Activated CD8-positive, alpha-beta T cell treated with anti-CD3 and anti-CD28 coated beads for 36 hours (primary cell): ENCODE measurements around the gene ARF1. TPM values are rescaled to one million over a fixed set of nuclear protein-coding genes. Genes with fewer than 3 reads are reported as not detected.

Experiments used
- ATAC-seq: fragments of 200-7000 bp; cut with Tn5 transposase; one replicate; pipeline ENCODE4 v1.10.0; 2021; ENCODE audit warnings: mild to moderate bottlenecking, moderate library complexity
- CTCF ChIA-PET: fragments of 350-600 bp; sonication (Branson Sonifier 250); formaldehyde crosslinking; loops from one replicate; lab custom pipeline; 2021; ENCODE audit warnings: antibody characterized with exemption; lab: Charles Lee
- POLR2A ChIA-PET: fragments of 350-600 bp; sonication (Branson Sonifier 250); formaldehyde crosslinking; loops from one replicate; lab custom pipeline; 2021; ENCODE audit warnings: antibody characterized with exemption; lab: Charles Lee
- DNase-seq: peaks from one replicate; pipeline ENCODE4 v3.0.0-alpha.2; 2020
- H3K27ac Mint-ChIP-seq: one replicate; pipeline ENCODE4 v1.8.0; 2021; ENCODE audit warnings: mild to moderate bottlenecking, mixed read lengths
- H3K27me3 Mint-ChIP-seq: one replicate; pipeline ENCODE4 v1.8.0; 2021; ENCODE audit warnings: mixed read lengths
- H3K36me3 Mint-ChIP-seq: one replicate; pipeline ENCODE4 v1.8.0; 2021; ENCODE audit warnings: low read depth, mixed read lengths
- H3K4me1 Mint-ChIP-seq: one replicate; pipeline ENCODE4 v1.8.0; 2021; ENCODE audit warnings: low read depth, mixed read lengths
- H3K4me3 Mint-ChIP-seq: one replicate; pipeline ENCODE4 v1.8.0; 2021; ENCODE audit warnings: mild to moderate bottlenecking, moderate library complexity, mixed read lengths
- H3K9me3 Mint-ChIP-seq: one replicate; pipeline ENCODE4 v1.8.0; 2021; ENCODE audit warnings: mixed read lengths
- intact Hi-C: fragments of 100-400 bp; cut with micrococcal nuclease; formaldehyde crosslinking; loops from one replicate; pipeline ENCODE4 v1.10.0; 2022
- total RNA-seq, 2 experiments: library from RNA; stranded (reverse); gene quantifications; one replicate each; pipeline ENCODE4 v1.2.3, GENCODE V29; 2021
- TF ChIP-seq, protein P1 (sequence below): fragments of 200-600 bp; IDR thresholded peaks from one replicate; pipeline ENCODE4 v1.8.0; 2022; ENCODE audit warnings: antibody characterized with exemption, mild to moderate bottlenecking

Gene ARF1
- total RNA-seq, 2 experiments from 2014 or later, result 349 to 350 TPM

DNA sequence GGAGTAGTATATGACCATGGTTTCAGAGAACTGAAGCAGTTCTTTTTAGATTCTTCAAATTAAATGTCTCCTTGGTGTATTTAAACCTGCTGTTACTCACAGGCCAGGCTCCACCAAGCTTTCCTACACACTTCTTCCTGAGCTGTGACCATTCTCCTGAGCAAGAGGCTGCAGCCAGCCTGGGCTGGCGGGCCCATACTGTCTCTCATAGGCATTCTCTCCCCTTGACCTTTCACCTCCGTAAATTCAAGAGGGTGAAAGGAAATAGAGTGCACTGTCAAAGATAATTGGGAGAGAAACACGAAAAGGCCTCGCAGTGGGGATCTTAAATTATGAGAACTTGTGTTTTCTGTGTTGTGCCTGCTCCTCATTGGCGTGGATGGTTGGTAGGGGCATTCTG is 2.3 kb downstream of the ARF1 start:
- CTCF ChIA-PET, result interaction anchor here (1.0 kb wide), 1 partner anchor 20 kb away, joined by 3 read pairs; no protein-coding TSS in a partner anchor
- ATAC-seq, result no peak
- intact Hi-C loops, result no loop called here
- no peaks in the 10 kb centered on the region for H3K27me3 Mint-ChIP-seq
- DNase-seq, result no peak
- H3K27ac Mint-ChIP-seq, result peak overlapping the region; percentile 97
- POLR2A ChIA-PET, result interaction anchor here (1.1 to 4.0 kb wide), 6 partner anchors 8 to 385 kb away, joined by 3 to 40 read pairs (median 12); partner anchors contain the start of gene MRPL55
- H3K4me1 Mint-ChIP-seq, result peaks cover 56% of the 10 kb centered on the region
- peaks cover 60% of the 10 kb centered on the region for H3K36me3 Mint-ChIP-seq
- peak overlapping the region; percentile 97 for H3K4me3 Mint-ChIP-seq
- TF ChIP-seq, protein P1, sequence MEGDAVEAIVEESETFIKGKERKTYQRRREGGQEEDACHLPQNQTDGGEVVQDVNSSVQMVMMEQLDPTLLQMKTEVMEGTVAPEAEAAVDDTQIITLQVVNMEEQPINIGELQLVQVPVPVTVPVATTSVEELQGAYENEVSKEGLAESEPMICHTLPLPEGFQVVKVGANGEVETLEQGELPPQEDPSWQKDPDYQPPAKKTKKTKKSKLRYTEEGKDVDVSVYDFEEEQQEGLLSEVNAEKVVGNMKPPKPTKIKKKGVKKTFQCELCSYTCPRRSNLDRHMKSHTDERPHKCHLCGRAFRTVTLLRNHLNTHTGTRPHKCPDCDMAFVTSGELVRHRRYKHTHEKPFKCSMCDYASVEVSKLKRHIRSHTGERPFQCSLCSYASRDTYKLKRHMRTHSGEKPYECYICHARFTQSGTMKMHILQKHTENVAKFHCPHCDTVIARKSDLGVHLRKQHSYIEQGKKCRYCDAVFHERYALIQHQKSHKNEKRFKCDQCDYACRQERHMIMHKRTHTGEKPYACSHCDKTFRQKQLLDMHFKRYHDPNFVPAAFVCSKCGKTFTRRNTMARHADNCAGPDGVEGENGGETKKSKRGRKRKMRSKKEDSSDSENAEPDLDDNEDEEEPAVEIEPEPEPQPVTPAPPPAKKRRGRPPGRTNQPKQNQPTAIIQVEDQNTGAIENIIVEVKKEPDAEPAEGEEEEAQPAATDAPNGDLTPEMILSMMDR, result no peak
- no peaks in the 10 kb centered on the region for H3K9me3 Mint-ChIP-seq

DNA sequence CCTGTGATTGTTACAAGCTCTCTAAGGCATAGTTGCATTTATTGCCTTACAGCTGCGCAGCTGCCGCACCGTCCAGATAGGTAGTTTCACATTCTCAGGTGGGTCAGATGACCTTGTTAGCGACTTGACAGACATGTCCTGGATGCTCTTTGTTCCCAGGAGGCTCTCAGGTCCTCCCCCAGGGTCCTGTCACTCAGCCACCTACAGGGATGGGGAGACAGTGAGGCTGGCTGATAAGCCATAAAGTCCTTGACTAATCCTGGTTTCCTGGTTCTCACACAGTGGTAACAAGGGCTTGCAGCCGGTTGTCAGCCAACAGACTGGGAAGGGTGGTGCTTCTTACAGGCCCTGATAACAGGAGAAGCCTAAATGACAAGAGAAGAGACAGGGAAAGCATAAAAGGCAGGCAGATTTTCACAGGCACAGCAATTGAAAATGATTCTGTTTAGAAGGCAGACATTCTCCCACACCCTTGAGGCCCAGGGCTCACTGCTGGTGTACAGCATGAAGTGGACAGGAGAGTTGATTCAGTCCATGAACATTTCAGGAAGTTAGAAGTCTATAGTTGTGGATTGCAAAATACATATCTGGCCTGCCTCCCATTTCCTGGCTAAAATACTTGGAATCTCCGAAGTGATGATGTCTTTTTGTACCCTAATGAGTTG is 2.9 kb downstream of the ARF1 start:
- Mint-ChIP-seq H3K27me3 (no peaks in the 10 kb centered on the region), H3K9me3 (no peaks in the 10 kb centered on the region), H3K27ac (peak overlapping the region; percentile 97), H3K4me3 (peak overlapping the region; percentile 97), H3K4me1 (peaks cover 62% of the 10 kb centered on the region), H3K36me3 (peaks cover 64% of the 10 kb centered on the region)
- intact Hi-C loops, result no loop called here
- no peak for ATAC-seq
- ChIA-PET CTCF (interaction anchor here (1.0 kb wide), 1 partner anchor 19 kb away, joined by 3 read pairs; no protein-coding TSS in a partner anchor), POLR2A (interaction anchor here (1.2 to 3.9 kb wide), 3 partner anchors 15 to 80 kb away, joined by 3 to 34 read pairs (median 21); partner anchors contain the start of gene MRPL55)
- no peak for DNase-seq
- TF ChIP-seq, protein P1, result no peak

DNA sequence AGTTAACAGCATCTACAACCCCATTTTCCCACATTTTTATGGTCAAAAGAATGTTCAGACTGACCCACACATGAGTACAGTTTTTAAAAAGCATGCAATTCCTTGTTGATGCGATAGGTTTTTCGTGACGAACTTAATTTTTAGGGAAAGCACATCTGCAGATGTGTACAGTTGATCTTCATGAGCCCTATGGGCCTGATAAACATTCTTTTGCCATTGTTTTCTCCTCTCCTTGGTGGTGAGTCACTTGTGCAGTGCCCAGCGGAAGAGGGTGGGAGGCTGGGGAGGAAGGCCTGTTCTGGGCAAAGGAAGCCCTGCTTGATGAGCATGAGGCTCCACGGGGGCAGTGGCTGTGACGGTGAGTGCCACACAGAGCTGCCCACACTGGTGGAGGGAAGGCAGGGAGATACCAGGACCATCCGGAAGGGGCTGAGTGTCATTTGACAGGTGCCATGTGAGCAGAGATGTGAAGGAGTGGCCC is 5.3 kb downstream of the ARF1 start:
- peak overlapping the region; percentile 88 for H3K27ac Mint-ChIP-seq
- POLR2A ChIA-PET, result interaction anchor here (0.6 to 1.2 kb wide), 4 partner anchors 10 to 14 kb away, joined by 3 to 7 read pairs (median 4); no protein-coding TSS in a partner anchor
- CTCF ChIA-PET, result no interaction called here
- TF ChIP-seq, protein P1, result no peak
- no peaks in the 10 kb centered on the region for H3K27me3 Mint-ChIP-seq
- DNase-seq (peak; percentile 48), ATAC-seq (peak; percentile 46)
- intact Hi-C loops, result no loop called here
- no peaks in the 10 kb centered on the region for H3K9me3 Mint-ChIP-seq
- peaks cover 83% of the 10 kb centered on the region for H3K36me3 Mint-ChIP-seq
- peak overlapping the region; percentile 55 for H3K4me3 Mint-ChIP-seq
- H3K4me1 Mint-ChIP-seq, result peaks cover 82% of the 10 kb centered on the region

DNA sequence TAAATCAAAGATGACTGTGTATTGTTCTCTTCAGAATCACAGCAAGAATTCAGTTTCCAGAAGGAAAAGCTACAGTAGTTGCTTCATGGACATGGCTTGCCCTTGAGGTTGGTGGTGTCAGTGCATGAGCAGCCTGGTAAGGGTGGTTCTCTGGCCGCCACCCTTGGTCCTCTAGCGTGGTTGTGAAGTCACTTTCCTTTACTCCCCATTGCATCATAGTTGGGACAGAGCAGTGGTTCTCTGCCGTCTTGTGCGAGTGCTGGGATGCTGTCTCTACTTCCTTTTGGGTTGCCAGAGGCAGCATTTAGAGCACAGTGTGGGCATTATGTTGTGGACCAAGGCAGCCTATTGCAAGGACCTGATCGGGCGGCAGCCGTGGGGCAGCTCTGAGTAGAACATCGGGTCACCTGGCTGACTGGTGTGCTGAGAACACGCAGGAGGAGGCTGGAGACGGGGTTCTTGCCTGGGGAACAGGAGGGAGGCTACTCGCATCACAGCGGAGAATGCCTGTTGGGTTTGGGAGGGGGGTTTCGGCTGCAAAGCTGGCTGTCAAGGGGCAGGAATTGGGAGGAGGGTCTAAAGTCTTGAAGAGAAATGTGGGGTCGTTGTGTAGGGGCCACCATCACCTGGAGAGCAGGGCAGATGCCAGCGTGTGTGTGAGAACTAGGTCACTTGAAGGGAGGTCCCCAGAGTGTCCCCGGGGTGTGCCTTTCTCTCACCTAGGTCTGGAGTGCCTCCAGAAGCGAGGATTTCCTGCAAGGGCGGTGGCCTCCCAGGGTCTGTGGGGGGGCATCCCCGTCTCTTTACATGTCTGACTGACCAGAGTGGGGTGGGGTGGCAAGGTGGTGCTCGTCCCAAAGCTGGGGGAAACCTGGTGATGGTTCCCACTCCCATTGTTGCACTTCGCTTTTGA is 6.3 kb downstream of the ARF1 start:
- Mint-ChIP-seq H3K9me3 (peaks cover 3% of the 10 kb centered on the region), H3K4me1 (peaks cover 82% of the 10 kb centered on the region), H3K36me3 (peaks cover 86% of the 10 kb centered on the region), H3K4me3 (peak overlapping the region; percentile 33), H3K27ac (peak overlapping the region; percentile 88), H3K27me3 (no peaks in the 10 kb centered on the region)
- ATAC-seq, result no peak
- ChIA-PET CTCF (interaction anchor here (1.0 kb wide), 1 partner anchor 42 kb away, joined by 3 read pairs; no protein-coding TSS in a partner anchor), POLR2A (interaction anchor here (0.7 to 4.9 kb wide), 4 partner anchors 11 to 40 kb away, joined by 3 to 51 read pairs (median 4); partner anchors contain the start of gene MRPL55)
- TF ChIP-seq, protein P1, result no peak
- no peak for DNase-seq
- intact Hi-C loops, result no loop called here
